Activated T-helper 17 cell treated with anti-CD3 and anti-CD28 coated beads, Interleukin-2, amount 50 U/mL, for 72 hours (primary cell): Measurements from ENCODE around the gene INPPL1. TPM values are rescaled to one million over a fixed set of nuclear protein-coding genes. Genes with fewer than 3 reads are reported as not detected.
"Not testable (repeated sequence)": the region's sequence is repeated elsewhere in the genome, so short reads cannot be mapped to it uniquely, and the experiment has no call there.

Experiments
- ATAC-seq: fragments of 150-1000 bp; cut with Tn5 transposase; replicated peaks from 2 replicates; pipeline ENCODE4 v1.10.0; 2021; ENCODE audit warnings: mild to moderate bottlenecking, moderate library complexity
- H3K27ac Mint-ChIP-seq: one replicate; pipeline ENCODE4 v1.8.0; 2022; ENCODE audit warnings: mixed read lengths
- H3K27me3 Mint-ChIP-seq: one replicate; pipeline ENCODE4 v1.8.0; 2022; ENCODE audit warnings: mixed read lengths
- H3K36me3 Mint-ChIP-seq: one replicate; pipeline ENCODE4 v1.8.0; 2022; ENCODE audit warnings: low read depth, mild to moderate bottlenecking, mixed read lengths
- H3K4me1 Mint-ChIP-seq: one replicate; pipeline ENCODE4 v1.8.0; 2022; ENCODE audit warnings: mixed read lengths
- H3K4me3 Mint-ChIP-seq: one replicate; pipeline ENCODE4 v1.8.0; 2022; ENCODE audit warnings: mild to moderate bottlenecking, mixed read lengths
- H3K9me3 Mint-ChIP-seq: one replicate; pipeline ENCODE4 v1.8.0; 2022; ENCODE audit warnings: mixed read lengths
- total RNA-seq, 2 donors: library from RNA; stranded (reverse); gene quantifications; one replicate each; pipeline ENCODE4 v1.2.3, GENCODE V29; 2022

INPPL1 gene
- total RNA-seq, 2 donors from 2014 or later: 69.3 to 86.6 TPM

- not testable (repeated sequence) for H3K36me3 Mint-ChIP-seq, H3K4me3 Mint-ChIP-seq, ATAC-seq, H3K27me3 Mint-ChIP-seq, H3K27ac Mint-ChIP-seq, H3K9me3 Mint-ChIP-seq, H3K4me1 Mint-ChIP-seq
These were observed 23.1 kb upstream of the INPPL1 start for GRCh38 chr11:72201445-72201844.

GRCh38 chr11:72202571-72202970, 22.0 kb upstream of the INPPL1 start:
- H3K27ac Mint-ChIP-seq: no peak overlapping the region
- H3K4me3 Mint-ChIP-seq: no peak overlapping the region
- no peaks in the 10 kb centered on the region for H3K27me3 Mint-ChIP-seq
- H3K4me1 Mint-ChIP-seq: no peaks in the 10 kb centered on the region
- no peak for ATAC-seq
- H3K36me3 Mint-ChIP-seq: no peaks in the 10 kb centered on the region
- no peaks in the 10 kb centered on the region for H3K9me3 Mint-ChIP-seq

- H3K4me1 Mint-ChIP-seq: no peaks in the 10 kb centered on the region
- H3K9me3 Mint-ChIP-seq: no peaks in the 10 kb centered on the region
- H3K4me3 Mint-ChIP-seq: no peak overlapping the region
- no peaks in the 10 kb centered on the region for H3K36me3 Mint-ChIP-seq
- no peaks in the 10 kb centered on the region for H3K27me3 Mint-ChIP-seq
- H3K27ac Mint-ChIP-seq: no peak overlapping the region
- no peak for ATAC-seq
These were observed 21.4 kb upstream of the INPPL1 start for GRCh38 chr11:72203163-72203562.

- Mint-ChIP-seq H3K4me1 (no peaks in the 10 kb centered on the region), H3K27ac (no peak overlapping the region), H3K9me3 (peaks cover 8% of the 10 kb centered on the region), H3K36me3 (no peaks in the 10 kb centered on the region), H3K4me3 (no peak overlapping the region), H3K27me3 (peaks cover 13% of the 10 kb centered on the region)
- no peak for ATAC-seq
These were observed 19.7 kb upstream of the INPPL1 start for GRCh38 chr11:72204886-72205285.

GRCh38 chr11:72206794-72207193, 17.8 kb upstream of the INPPL1 start:
- Mint-ChIP-seq H3K9me3 (peaks cover 12% of the 10 kb centered on the region), H3K27me3 (peaks cover 23% of the 10 kb centered on the region)
- ATAC-seq, H3K27ac Mint-ChIP-seq, H3K4me1 Mint-ChIP-seq, H3K4me3 Mint-ChIP-seq, H3K36me3 Mint-ChIP-seq: not testable (repeated sequence)

- no peak for ATAC-seq
- H3K27me3 Mint-ChIP-seq: peaks cover 28% of the 10 kb centered on the region
- H3K4me1 Mint-ChIP-seq: no peaks in the 10 kb centered on the region
- H3K36me3 Mint-ChIP-seq: no peaks in the 10 kb centered on the region
- H3K9me3 Mint-ChIP-seq: peaks cover 12% of the 10 kb centered on the region
- H3K4me3 Mint-ChIP-seq: no peak overlapping the region
- H3K27ac Mint-ChIP-seq: no peak overlapping the region
These were observed 16.3 kb upstream of the INPPL1 start for GRCh38 chr11:72208281-72208680.

- Mint-ChIP-seq H3K9me3 (peaks cover 12% of the 10 kb centered on the region), H3K4me3 (no peak overlapping the region), H3K27me3 (peaks cover 28% of the 10 kb centered on the region), H3K36me3 (no peaks in the 10 kb centered on the region), H3K27ac (no peak overlapping the region), H3K4me1 (no peaks in the 10 kb centered on the region)
- ATAC-seq: no peak
These were observed 15.5 kb upstream of the INPPL1 start for GRCh38 chr11:72209101-72209500.

- H3K36me3 Mint-ChIP-seq: no peaks in the 10 kb centered on the region
- no peak for ATAC-seq
- no peak within 1 kb of the TSS for H3K27ac Mint-ChIP-seq
- no peaks in the 10 kb centered on the region for H3K4me1 Mint-ChIP-seq
- no peak within 1 kb of the TSS for H3K4me3 Mint-ChIP-seq
- no peaks in the 10 kb centered on the region for H3K9me3 Mint-ChIP-seq
- H3K27me3 Mint-ChIP-seq: peaks cover 15% of the 10 kb centered on the region
These were observed 7.9 kb upstream of the INPPL1 start, which contains the start of gene FOLR2 for GRCh38 chr11:72216638-72217037. Gene FOLR2 (plus strand): TSS chr11:72216794. CDS start chr11:72218585, 1,791 bp downstream.

GRCh38 chr11:72217841-72218240, 6.7 kb upstream of the INPPL1 start:
- no peak overlapping the region for H3K4me3 Mint-ChIP-seq
- H3K36me3 Mint-ChIP-seq: no peaks in the 10 kb centered on the region
- H3K27me3 Mint-ChIP-seq: peaks cover 10% of the 10 kb centered on the region
- ATAC-seq: no peak
- no peak overlapping the region for H3K27ac Mint-ChIP-seq
- no peaks in the 10 kb centered on the region for H3K4me1 Mint-ChIP-seq
- no peaks in the 10 kb centered on the region for H3K9me3 Mint-ChIP-seq

GRCh38 chr11:72218251-72218745, 6.3 kb upstream of the INPPL1 start:
- H3K4me1 Mint-ChIP-seq: no peaks in the 10 kb centered on the region
- ATAC-seq: no peak
- no peak overlapping the region for H3K27ac Mint-ChIP-seq
- H3K36me3 Mint-ChIP-seq: no peaks in the 10 kb centered on the region
- H3K9me3 Mint-ChIP-seq: no peaks in the 10 kb centered on the region
- H3K4me3 Mint-ChIP-seq: no peak overlapping the region
- peaks cover 10% of the 10 kb centered on the region for H3K27me3 Mint-ChIP-seq

GRCh38 chr11:72220696-72221363, 3.7 kb upstream of the INPPL1 start:
- Mint-ChIP-seq H3K4me1 (peaks cover 7% of the 10 kb centered on the region), H3K27ac (no peak overlapping the region), H3K36me3 (peaks cover 5% of the 10 kb centered on the region), H3K9me3 (no peaks in the 10 kb centered on the region), H3K4me3 (no peak overlapping the region), H3K27me3 (peaks cover 10% of the 10 kb centered on the region)
- no peak for ATAC-seq

- Mint-ChIP-seq H3K4me3 (peak overlapping the region; percentile 94), H3K9me3 (no peaks in the 10 kb centered on the region), H3K27me3 (peaks cover 7% of the 10 kb centered on the region), H3K4me1 (peaks cover 7% of the 10 kb centered on the region), H3K36me3 (peaks cover 5% of the 10 kb centered on the region), H3K27ac (no peak overlapping the region)
- no peak for ATAC-seq
These were observed 3.0 kb upstream of the INPPL1 start for GRCh38 chr11:72221386-72222075.

GRCh38 chr11:72222106-72222891, 2.3 kb upstream of the INPPL1 start:
- Mint-ChIP-seq H3K4me1 (peaks cover 7% of the 10 kb centered on the region), H3K27me3 (peaks cover 5% of the 10 kb centered on the region)
- no peak for ATAC-seq

GRCh38 chr11:72222907-72223614, 1.5 kb upstream of the INPPL1 start:
- peak overlapping the region; percentile 94 for H3K4me3 Mint-ChIP-seq
- H3K36me3 Mint-ChIP-seq: peaks cover 5% of the 10 kb centered on the region
- H3K9me3 Mint-ChIP-seq: no peaks in the 10 kb centered on the region
- peaks cover 7% of the 10 kb centered on the region for H3K4me1 Mint-ChIP-seq
- H3K27me3 Mint-ChIP-seq: no peaks in the 10 kb centered on the region
- peak overlapping the region; percentile 75 for H3K27ac Mint-ChIP-seq
- peak; percentile 86 for ATAC-seq

More at GRCh38 chr11:72222106-72222891, 2.3 kb upstream of the INPPL1 start:
- Mint-ChIP-seq H3K36me3 (peaks cover 5% of the 10 kb centered on the region), H3K4me3 (peak overlapping the region; percentile 94), H3K9me3 (no peaks in the 10 kb centered on the region), H3K27ac (peak overlapping the region; percentile 75)
